ENCODE results near the gene PTGR3.
"Not testable (repeated sequence)": the region's sequence is repeated elsewhere in the genome, so short reads cannot be mapped to it uniquely, and the experiment has no call there.

Gene PTGR3

GRCh38 chr18:75203416-75204268 is 5.3 kb downstream of the PTGR3 start:
- no peak for DNase-seq (ENCODE audit: extremely low read depth in 1 of 2, low read depth in 1 of 2)

GRCh38 chr18:75202696-75203365 is 6.1 kb downstream of the PTGR3 start:
- no peak for DNase-seq (ENCODE audit: extremely low read depth in 1 of 2, low read depth in 1 of 2)

- DNase-seq (ENCODE audit: extremely low read depth in 1 of 2, low read depth in 1 of 2), result no peak
Observed at GRCh38 chr18:75201282-75202270, 7.4 kb downstream of the PTGR3 start.

GRCh38 chr18:75200605-75201280 is 8.2 kb downstream of the PTGR3 start:
- no peak for DNase-seq (ENCODE audit: extremely low read depth in 1 of 2, low read depth in 1 of 2)

- no peak for DNase-seq (ENCODE audit: extremely low read depth in 1 of 2, low read depth in 1 of 2)
Observed at GRCh38 chr18:75200071-75200470, 8.9 kb downstream of the PTGR3 start.

- DNase-seq (ENCODE audit: extremely low read depth in 1 of 2, low read depth in 1 of 2), result no peak
Observed at GRCh38 chr18:75199327-75199726, 9.6 kb downstream of the PTGR3 start.

- DNase-seq (ENCODE audit: extremely low read depth in 1 of 2, low read depth in 1 of 2), result no peak
Observed at GRCh38 chr18:75198036-75198435, 10.9 kb downstream of the PTGR3 start.

- DNase-seq (ENCODE audit: extremely low read depth in 1 of 2, low read depth in 1 of 2), result no peak
Observed at GRCh38 chr18:75192899-75193298, 16.0 kb downstream of the PTGR3 start.

- DNase-seq (ENCODE audit: extremely low read depth in 1 of 2, low read depth in 1 of 2), result no peak
Observed at GRCh38 chr18:75189696-75190095, 19.2 kb downstream of the PTGR3 start.

- not testable (repeated sequence) for DNase-seq (ENCODE audit: extremely low read depth in 1 of 2, low read depth in 1 of 2)
Observed at GRCh38 chr18:75187702-75188101, 21.2 kb downstream of the PTGR3 start.

- no peak for DNase-seq (ENCODE audit: extremely low read depth in 1 of 2, low read depth in 1 of 2)
Observed at GRCh38 chr18:75185460-75185859, 23.5 kb downstream of the PTGR3 start.

- no peak for DNase-seq (ENCODE audit: extremely low read depth in 1 of 2, low read depth in 1 of 2)
Observed at GRCh38 chr18:75183973-75184493, 24.9 kb downstream of the PTGR3 start.

- DNase-seq (ENCODE audit: extremely low read depth in 1 of 2, low read depth in 1 of 2), result no peak
Observed at GRCh38 chr18:75183524-75183923, 25.4 kb downstream of the PTGR3 start.

GRCh38 chr18:75179819-75180600 is 28.9 kb downstream of the PTGR3 start:
- no peak for DNase-seq (ENCODE audit: extremely low read depth in 1 of 2, low read depth in 1 of 2)

- no peak for DNase-seq (ENCODE audit: extremely low read depth in 1 of 2, low read depth in 1 of 2)
Observed at GRCh38 chr18:75178376-75178775, 30.6 kb downstream of the PTGR3 start.

- no peak for DNase-seq (ENCODE audit: extremely low read depth in 1 of 2, low read depth in 1 of 2)
Observed at GRCh38 chr18:75176849-75177248, 32.1 kb downstream of the PTGR3 start.

GRCh38 chr18:75173738-75174137 is 35.2 kb downstream of the PTGR3 start:
- no peak for DNase-seq (ENCODE audit: extremely low read depth in 1 of 2, low read depth in 1 of 2)

GRCh38 chr18:75173125-75173432 is 35.9 kb downstream of the PTGR3 start:
- no peak for DNase-seq (ENCODE audit: extremely low read depth in 1 of 2, low read depth in 1 of 2)

- DNase-seq (ENCODE audit: extremely low read depth in 1 of 2, low read depth in 1 of 2), result no peak
Observed at GRCh38 chr18:75172299-75173124, 36.4 kb downstream of the PTGR3 start.
